OCI-LY7 (cell line): Measurements from ENCODE around the gene PIK3IP1.

Experiments used
- CTCF ChIP-seq: fragments of 200-600 bp; sonication (generic); conservative IDR thresholded peaks from 2 replicates; pipeline ENCODE4 v1.5.1; 2014; ENCODE audit warnings: mild to moderate bottlenecking, antibody characterized with exemption, low read length, moderate library complexity, mixed read lengths
- EZH2phosphoT487 ChIP-seq: fragments of 200-600 bp; sonication (generic); IDR thresholded peaks from 2 replicates; pipeline ENCODE4 v1.6.1; 2018; ENCODE audit warnings: low read depth, borderline replicate concordance, mild to moderate bottlenecking, mixed run types, antibody characterized with exemption, low read length, moderate library complexity, mixed read lengths

GRCh38 chr22:31291481-31292235 lies 630 bp downstream of the PIK3IP1 start:
- TF ChIP-seq CTCF: no peak
- no peak for TF ChIP-seq EZH2phosphoT487
